Measurements from ENCODE around the gene ZNF212.

ZNF212 gene

GRCh38 chr7:149216402-149216801 lies 23.0 kb upstream of the ZNF212 start:
- no peak overlapping the region for H3K27ac Mint-ChIP-seq
- peaks cover 68% of the 10 kb centered on the region for H3K36me3 Mint-ChIP-seq (ENCODE audit: low read depth)
- H3K4me1 Mint-ChIP-seq: no peaks in the 10 kb centered on the region
- no peak overlapping the region for H3K4me3 Mint-ChIP-seq
- TF ChIP-seq, protein P1, sequence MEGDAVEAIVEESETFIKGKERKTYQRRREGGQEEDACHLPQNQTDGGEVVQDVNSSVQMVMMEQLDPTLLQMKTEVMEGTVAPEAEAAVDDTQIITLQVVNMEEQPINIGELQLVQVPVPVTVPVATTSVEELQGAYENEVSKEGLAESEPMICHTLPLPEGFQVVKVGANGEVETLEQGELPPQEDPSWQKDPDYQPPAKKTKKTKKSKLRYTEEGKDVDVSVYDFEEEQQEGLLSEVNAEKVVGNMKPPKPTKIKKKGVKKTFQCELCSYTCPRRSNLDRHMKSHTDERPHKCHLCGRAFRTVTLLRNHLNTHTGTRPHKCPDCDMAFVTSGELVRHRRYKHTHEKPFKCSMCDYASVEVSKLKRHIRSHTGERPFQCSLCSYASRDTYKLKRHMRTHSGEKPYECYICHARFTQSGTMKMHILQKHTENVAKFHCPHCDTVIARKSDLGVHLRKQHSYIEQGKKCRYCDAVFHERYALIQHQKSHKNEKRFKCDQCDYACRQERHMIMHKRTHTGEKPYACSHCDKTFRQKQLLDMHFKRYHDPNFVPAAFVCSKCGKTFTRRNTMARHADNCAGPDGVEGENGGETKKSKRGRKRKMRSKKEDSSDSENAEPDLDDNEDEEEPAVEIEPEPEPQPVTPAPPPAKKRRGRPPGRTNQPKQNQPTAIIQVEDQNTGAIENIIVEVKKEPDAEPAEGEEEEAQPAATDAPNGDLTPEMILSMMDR (IDR thresholded peaks at IDR 0.05; ENCODE audit: unreplicated experiment in 3 of 3): no peak
- H3K27me3 Mint-ChIP-seq (ENCODE audit: low read depth): no peaks in the 10 kb centered on the region
- H3K9me3 Mint-ChIP-seq: no peaks in the 10 kb centered on the region

DNA sequence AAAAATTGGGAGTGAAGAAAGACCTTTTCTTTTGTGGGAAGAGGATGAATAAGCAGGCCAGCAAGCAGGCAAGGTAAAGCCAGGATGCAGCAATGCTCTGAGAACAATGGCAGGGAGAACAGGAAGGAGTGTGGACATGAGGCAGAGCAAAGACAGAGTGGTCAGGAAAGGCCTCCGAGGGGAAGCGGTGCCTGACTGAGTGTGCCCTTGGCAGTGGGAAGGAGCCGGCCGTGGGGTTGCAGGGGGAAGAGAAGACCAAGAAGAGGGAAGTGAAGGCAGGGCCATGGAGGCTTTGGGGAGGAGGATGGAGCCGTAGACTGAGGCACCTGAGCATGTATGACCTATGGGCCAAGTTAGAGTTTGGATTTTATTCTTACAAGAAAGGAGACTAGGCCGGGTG lies 21.9 kb upstream of the ZNF212 start:
- H3K36me3 Mint-ChIP-seq (ENCODE audit: low read depth): peaks cover 65% of the 10 kb centered on the region
- H3K9me3 Mint-ChIP-seq: no peaks in the 10 kb centered on the region
- peak overlapping the region in 1 of 3 experiments; percentile 11 for H3K27ac Mint-ChIP-seq
- no peaks in the 10 kb centered on the region for H3K4me1 Mint-ChIP-seq
- H3K4me3 Mint-ChIP-seq: no peak overlapping the region
- H3K27me3 Mint-ChIP-seq (ENCODE audit: low read depth): no peaks in the 10 kb centered on the region
- TF ChIP-seq, protein P1 (IDR thresholded peaks at IDR 0.05; ENCODE audit: unreplicated experiment in 3 of 3): no peak

GRCh38 chr7:149218469-149219420 lies 20.7 kb upstream of the ZNF212 start:
- Mint-ChIP-seq H3K27ac (no peak overlapping the region), H3K4me1 (no peaks in the 10 kb centered on the region), H3K36me3 (ENCODE audit: low read depth) (peaks cover 58% of the 10 kb centered on the region), H3K4me3 (no peak overlapping the region), H3K27me3 (ENCODE audit: low read depth) (no peaks in the 10 kb centered on the region), H3K9me3 (no peaks in the 10 kb centered on the region)
- TF ChIP-seq, protein P1 (IDR thresholded peaks at IDR 0.05; ENCODE audit: unreplicated experiment in 3 of 3): no peak

- peaks cover 56% of the 10 kb centered on the region for H3K36me3 Mint-ChIP-seq (ENCODE audit: low read depth)
- no peak overlapping the region for H3K27ac Mint-ChIP-seq
- TF ChIP-seq, protein P1 (IDR thresholded peaks at IDR 0.05; ENCODE audit: unreplicated experiment in 3 of 3): no peak
- H3K9me3 Mint-ChIP-seq: no peaks in the 10 kb centered on the region
- no peaks in the 10 kb centered on the region for H3K27me3 Mint-ChIP-seq (ENCODE audit: low read depth)
- H3K4me3 Mint-ChIP-seq: no peak overlapping the region
- H3K4me1 Mint-ChIP-seq: no peaks in the 10 kb centered on the region
These were observed 18.9 kb upstream of the ZNF212 start for GRCh38 chr7:149220534-149220933.

DNA sequence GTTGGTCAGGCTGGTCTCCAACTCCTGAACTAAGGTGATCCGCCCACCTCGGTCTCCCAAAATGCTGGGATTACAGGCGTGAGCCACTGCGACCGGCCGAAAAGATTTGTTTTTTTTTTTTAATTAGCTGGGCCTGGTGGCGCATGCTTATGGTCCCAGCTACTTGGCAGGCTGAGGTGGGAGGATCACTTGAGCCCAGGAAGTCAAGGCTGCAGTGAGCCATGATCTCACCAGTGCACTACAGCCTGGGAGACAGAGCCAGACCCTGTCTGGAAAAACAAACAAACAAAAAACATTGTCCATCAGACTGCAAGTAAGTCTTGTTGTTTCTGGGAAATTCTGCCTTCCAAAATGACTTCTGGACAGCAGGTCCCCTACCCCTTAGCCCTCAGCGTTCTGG lies 16.3 kb upstream of the ZNF212 start:
- H3K9me3 Mint-ChIP-seq: no peaks in the 10 kb centered on the region
- no peaks in the 10 kb centered on the region for H3K27me3 Mint-ChIP-seq (ENCODE audit: low read depth)
- no peak overlapping the region for H3K27ac Mint-ChIP-seq
- H3K4me3 Mint-ChIP-seq: no peak overlapping the region
- peaks cover 45% of the 10 kb centered on the region for H3K36me3 Mint-ChIP-seq (ENCODE audit: low read depth)
- no peaks in the 10 kb centered on the region for H3K4me1 Mint-ChIP-seq
- TF ChIP-seq, protein P1 (IDR thresholded peaks at IDR 0.05; ENCODE audit: unreplicated experiment in 3 of 3): no peak

DNA sequence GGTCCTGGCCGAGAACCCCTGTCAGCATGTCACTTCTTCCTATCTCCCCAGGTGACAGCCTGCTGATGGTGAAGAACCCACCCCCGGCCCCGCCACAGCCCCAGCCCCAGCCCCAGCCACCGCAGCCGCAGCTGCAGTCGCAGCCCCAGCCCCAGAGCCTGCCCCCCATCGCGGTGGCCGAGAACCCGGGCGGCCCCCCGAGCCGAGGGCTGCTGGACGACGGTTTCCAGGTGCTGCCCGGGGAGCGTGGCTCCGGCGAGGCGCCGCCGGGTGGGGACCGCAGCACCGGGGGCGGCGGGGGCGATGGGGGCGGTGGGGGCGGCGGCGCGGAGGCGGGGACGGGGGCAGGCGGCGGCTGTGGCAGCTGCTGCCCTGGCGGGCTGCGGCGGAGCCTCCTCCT lies 15.7 kb upstream of the ZNF212 start:
- H3K27me3 Mint-ChIP-seq (ENCODE audit: low read depth): no peaks in the 10 kb centered on the region
- TF ChIP-seq, protein P1 (IDR thresholded peaks at IDR 0.05; ENCODE audit: unreplicated experiment in 3 of 3): no peak
- no peak overlapping the region for H3K27ac Mint-ChIP-seq
- no peaks in the 10 kb centered on the region for H3K9me3 Mint-ChIP-seq
- H3K4me3 Mint-ChIP-seq: no peak overlapping the region
- no peaks in the 10 kb centered on the region for H3K4me1 Mint-ChIP-seq
- H3K36me3 Mint-ChIP-seq (ENCODE audit: low read depth): peaks cover 39% of the 10 kb centered on the region

Measured in nephron (organoid).